ENCODE measurements around the gene REC8.

REC8 gene

DNA sequence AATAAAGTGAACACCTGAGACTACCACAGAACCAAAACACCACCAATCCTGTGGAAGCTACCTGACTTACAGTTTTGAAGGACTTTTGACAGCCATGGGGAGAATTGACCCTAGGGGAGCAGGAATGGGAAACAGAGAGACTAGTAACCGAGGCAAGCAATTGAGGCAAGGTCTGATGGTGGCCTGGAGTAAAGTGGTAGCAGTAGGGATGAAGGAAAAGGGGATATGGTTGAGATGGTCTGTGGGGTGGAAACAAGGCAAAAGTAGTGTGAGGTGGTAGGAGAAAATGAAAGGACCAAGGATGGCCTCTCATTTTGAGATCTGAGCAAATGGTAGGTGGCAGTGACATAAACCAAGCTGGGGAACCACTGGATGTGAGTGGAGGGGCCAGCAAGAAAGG lies 15.0 kb upstream of the REC8 start:
- DNase-seq (ENCODE audit: low spot score), result no peak

GRCh38 chr14:24157331-24157730 lies 14.5 kb upstream of the REC8 start:
- no peak for DNase-seq (ENCODE audit: low spot score)

GRCh38 chr14:24159777-24160498 lies 11.9 kb upstream of the REC8 start:
- no peak for DNase-seq (ENCODE audit: low spot score)

DNA sequence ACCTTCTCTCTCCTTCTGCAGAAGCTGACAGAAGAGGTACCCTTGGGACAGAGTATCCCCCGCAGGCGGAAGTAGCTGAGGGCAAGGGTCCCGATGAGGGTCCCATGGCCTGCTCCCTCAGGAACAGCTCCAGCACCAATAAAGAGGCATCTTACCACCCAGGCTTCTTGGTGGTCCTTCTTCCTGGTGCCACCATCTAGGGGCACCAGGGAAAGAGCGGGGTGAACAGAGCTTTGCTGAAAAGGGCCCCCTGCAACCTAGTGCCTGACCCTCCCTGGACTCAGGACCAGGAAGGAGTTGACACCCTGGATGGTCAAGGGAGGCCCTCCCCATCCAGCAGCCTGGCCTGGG lies 11.4 kb upstream of the REC8 start:
- no peak for DNase-seq (ENCODE audit: low spot score)

- peak; percentile 94 for DNase-seq (ENCODE audit: low spot score)
Measured at GRCh38 chr14:24160850-24161804, 10.8 kb upstream of the REC8 start, which contains the start of gene IRF9. Gene IRF9 (plus strand): TSS chr14:24161265. CDS start chr14:24162145, 880 bp downstream.

- DNase-seq (ENCODE audit: low spot score), result no peak
Measured at GRCh38 chr14:24162093-24162492, 9.8 kb upstream of the REC8 start.

- no peak for DNase-seq (ENCODE audit: low spot score)
Measured at GRCh38 chr14:24164518-24164991, 7.3 kb upstream of the REC8 start.

DNA sequence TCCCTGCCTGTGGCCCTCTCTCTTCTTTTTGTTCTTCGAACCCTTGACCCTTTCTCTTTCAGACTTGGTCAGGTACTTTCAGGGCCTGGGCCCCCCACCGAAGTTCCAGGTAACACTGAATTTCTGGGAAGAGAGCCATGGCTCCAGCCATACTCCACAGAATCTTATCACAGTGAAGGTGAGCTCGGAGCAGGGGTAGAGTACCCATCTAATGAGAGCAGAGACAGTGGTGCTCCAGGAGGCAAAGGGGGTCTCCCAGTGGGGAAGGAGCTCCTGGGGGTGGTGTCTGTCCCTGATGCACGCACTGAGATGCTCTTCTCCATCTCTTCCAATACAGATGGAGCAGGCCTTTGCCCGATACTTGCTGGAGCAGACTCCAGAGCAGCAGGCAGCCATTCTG lies 6.1 kb upstream of the REC8 start:
- no peak for DNase-seq (ENCODE audit: low spot score)

GRCh38 chr14:24167469-24168114 lies 4.3 kb upstream of the REC8 start:
- no peak for DNase-seq (ENCODE audit: low spot score)

GRCh38 chr14:24172261-24172860 lies 481 bp downstream of the REC8 start:
- no peak for DNase-seq (ENCODE audit: low spot score)

DNA sequence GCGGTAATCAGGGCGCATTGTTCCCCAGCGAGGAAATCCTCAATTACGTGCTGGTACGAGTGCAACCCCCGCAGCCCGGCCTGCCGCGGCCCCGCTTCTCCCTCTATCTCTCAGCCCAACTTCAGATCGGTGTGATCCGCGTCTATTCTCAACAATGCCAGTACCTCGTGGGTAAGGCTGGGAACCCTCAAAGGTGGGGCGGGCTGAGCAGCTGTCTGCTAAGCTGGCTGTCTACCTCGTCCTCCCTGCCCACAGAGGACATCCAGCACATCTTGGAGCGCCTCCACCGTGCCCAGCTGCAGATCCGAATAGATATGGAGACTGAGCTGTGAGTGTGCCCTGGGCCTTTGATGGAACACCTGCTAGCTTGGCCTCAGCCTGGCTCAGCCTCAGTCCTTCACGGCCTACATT lies 996 bp downstream of the REC8 start:
- DNase-seq (ENCODE audit: low spot score), result no peak

DNA sequence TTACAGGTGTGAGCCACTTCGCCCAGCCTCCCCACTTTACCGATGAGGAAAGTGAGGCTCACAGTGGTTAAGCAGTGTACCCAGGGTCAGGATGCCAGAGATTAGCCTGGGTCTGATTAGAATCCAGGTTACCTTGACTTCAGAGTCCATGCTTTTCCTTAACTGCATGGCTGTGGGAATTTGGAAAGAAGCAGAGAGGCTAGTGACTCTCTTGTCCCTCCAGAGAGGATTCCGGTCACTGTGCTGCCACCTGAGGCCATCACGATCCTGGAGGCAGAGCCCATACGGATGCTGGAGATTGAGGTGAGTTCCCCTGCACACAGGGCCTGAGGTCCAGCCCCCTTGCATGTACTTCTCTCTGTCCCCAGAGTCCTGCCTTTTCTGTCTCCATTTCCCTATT lies 4.7 kb downstream of the REC8 start:
- DNase-seq (ENCODE audit: low spot score), result no peak

DNA sequence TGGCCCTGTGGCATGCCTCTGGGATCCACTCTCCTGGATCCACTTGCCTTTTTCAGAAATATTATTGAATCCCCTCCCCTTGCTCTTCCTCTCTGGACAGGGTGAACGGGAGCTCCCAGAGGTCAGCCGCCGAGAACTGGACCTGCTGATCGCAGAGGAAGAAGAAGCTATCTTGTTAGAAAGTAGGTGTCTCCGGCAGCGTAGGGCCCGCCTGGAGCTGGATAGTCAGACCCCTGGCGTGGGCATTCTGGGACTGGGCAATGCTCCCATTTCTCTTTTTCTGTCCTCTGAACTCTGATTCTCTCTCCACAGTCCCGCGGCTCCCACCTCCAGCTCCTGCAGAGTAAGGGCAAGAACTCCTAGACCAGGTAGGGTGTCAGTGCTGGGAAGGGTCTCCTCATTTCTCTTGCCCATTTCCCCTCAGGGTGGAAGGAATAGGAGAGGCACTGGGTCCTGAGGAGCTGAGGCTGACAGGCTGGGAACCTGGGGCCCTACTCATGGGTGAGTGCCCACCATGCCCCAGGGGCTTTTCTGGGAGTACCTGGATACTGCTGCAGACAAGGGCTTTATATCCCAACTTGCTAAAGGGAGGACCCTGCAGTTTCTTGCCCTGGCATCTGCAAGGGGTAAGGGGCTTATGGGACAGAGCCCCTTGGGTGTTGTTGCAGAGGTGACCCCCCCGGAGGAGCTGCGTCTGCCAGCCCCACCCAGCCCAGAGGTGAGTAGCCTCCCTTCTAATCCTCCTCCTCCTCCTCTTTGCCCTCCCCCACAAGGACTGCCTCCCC lies 5.4 kb downstream of the REC8 start:
- DNase-seq (ENCODE audit: low spot score), result no peak

DNA sequence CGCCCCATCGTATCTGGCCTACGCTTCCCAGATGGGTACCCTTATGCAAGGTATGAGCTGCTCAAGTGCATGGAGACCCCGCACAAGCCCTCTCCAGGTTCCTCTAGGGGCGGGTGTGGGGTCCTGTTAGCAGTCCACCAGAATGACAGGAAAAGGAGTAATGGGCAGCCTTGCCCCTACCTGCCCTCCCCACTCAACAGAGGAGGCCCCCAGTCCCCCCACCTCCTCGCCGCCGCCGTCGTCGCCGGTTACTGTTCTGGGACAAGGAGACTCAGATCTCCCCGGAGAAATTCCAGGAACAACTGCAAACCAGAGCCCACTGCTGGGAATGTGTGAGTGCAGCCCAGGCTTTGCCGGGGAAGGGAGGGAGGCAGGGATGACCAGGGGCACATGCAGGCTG lies 6.0 kb downstream of the REC8 start:
- DNase-seq (ENCODE audit: low spot score), result no peak

DNA sequence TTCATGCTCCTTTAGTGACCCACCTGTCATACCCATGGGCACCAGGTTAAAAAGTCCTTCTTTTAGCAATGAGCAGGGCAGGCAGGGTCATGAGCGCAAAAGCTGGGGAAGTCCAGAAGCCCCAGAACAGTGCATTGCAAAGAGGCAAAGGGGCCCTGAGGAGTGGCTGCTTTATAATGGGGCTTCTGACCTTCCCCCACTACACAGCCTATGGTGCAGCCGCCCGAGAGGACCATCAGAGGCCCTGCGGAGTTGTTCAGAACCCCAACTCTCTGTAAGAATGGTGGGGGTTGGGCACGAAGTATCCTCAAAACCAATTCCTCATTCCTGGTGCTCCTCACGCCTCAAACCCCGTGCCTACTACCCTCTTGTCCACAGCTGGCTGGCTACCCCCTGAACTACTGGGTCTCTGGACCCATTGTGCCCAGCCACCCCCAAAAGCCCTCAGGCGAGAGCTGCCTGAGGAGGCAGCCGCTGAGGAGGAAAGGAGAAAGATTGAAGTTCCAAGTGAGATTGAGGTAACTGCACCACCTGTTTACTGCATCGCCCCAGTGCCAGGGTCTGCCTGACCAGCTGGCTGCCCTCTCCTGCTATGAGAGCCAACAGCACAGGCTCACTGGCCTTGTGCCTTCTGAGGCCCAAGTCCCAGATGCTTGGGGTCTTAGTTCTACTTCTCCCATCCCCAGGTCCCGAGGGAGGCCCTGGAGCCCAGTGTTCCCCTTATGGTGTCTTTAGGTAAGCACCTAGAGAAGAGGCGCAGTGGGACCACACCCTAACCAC lies 6.7 kb downstream of the REC8 start:
- no peak for DNase-seq (ENCODE audit: low spot score)

GRCh38 chr14:24179294-24179960 lies 7.5 kb downstream of the REC8 start:
- no peak for DNase-seq (ENCODE audit: low spot score)

DNA sequence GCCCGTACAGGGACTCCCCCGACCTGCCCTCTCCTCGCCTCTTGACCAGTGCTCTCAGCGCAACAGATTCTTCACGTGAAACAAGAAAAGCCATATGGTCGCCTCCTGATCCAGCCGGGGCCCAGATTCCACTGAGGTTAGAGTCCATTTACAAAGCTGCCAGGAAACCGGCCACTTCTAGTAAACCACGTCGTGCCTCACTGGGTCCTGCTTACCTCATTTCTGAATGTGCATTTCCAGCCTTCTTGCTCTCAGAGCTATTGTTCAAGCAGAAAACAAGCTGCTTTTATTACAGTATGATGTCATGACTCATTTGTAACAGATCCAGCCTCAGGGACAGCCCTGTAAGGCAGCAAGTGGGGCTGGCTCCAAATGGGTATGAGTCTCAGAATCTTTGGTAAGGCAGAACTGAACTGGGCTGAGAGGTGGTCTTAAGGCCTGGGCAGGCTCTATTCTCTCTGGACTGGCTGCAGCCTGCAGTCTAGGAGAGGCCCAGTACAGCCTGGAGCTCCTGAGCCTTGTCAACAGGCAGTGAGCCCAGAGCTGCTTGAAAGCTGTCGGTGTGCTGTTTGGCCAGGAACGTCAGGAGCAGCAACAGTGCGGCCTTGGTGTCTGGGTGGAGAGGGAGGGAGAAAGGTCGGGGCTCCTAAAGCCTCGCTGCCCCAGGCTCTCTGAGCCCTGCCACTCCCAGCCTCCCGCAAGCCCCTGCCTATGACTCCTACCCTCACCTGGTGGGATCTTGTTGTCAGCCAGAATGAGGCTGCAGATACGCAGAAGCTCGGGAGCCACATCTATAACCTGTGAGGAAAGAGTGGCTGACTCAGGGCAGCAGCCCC lies 8.3 kb downstream of the REC8 start:
- DNase-seq (ENCODE audit: low spot score), result no peak

- no peak for DNase-seq (ENCODE audit: low spot score)
Measured at GRCh38 chr14:24181371-24182077, 9.6 kb downstream of the REC8 start.

Measured in SK-N-DZ (cell line).